GM10847 (cell line): ENCODE measurements around the gene AK9.

Experiments
- POLR2A ChIP-seq: IDR thresholded peaks from 2 replicates; pipeline ENCODE4 v1.6.1; 2011; ENCODE audit not compliant: insufficient read length; ENCODE audit errors: extremely low read depth

Gene AK9

GRCh38 chr6:109705258-109705657, 14.3 kb upstream of the AK9 start:
- no peak for TF ChIP-seq POLR2A

DNA sequence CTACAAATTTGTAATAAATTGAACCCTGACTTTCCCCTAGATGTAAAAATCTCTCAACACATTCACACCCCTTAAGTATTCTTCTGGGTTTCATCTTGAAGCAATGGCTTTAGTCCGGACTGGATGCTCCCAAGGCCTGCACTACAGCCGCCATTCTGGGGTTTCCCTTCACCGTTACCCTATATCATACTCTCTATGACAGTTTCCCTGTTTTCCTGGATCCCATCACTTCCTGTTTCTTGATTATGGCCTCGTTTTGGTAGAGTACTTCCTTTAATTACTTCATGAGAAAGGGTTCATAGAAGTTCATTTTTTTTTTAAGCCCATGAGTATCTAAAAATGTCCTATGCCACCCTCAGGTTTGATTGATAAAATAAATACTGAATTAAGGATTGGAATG, 11.8 kb upstream of the AK9 start:
- TF ChIP-seq POLR2A, result no peak

DNA sequence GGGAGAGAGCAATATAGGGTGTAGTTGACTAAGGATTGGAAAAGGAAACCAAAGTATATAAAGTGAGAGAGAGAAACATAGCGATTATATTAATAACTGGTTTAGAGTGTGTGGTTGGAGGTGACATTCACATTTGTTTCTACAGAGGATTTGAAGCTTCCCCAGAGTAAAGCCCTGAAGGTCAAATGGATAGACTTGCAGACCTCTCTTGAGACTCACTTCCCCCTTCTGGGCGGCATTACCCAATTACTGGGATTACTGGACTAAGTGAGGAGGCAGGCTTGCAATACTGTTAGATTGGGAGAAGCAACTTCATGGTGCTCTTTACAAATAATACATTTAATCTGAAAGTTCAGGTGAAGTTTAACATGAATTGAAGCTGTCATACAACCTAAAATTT, 10.8 kb upstream of the AK9 start:
- no peak for TF ChIP-seq POLR2A

- no peak for TF ChIP-seq POLR2A
These were observed 10.2 kb upstream of the AK9 start for GRCh38 chr6:109701221-109701620.

- no peak for TF ChIP-seq POLR2A
These were observed 5.4 kb upstream of the AK9 start for GRCh38 chr6:109696355-109696754.

DNA sequence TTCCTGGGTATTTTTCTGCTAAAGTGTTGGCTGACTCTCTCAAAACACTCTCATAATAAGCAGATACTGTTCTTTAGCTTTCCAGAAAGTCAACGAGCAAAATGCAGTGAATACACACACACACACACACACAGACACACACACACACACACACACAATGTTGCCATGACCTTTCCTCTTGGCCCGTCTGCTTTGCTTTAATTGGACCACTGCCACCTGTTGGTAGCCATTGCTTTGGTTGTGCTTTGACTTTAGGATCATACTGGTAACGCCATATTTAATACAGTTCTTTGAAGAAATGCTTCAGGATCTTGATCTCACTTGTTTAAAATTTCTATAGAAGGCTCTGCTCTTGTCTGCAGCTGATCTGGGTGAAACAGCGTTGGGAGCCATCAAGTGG, 4.5 kb upstream of the AK9 start:
- no peak for TF ChIP-seq POLR2A

DNA sequence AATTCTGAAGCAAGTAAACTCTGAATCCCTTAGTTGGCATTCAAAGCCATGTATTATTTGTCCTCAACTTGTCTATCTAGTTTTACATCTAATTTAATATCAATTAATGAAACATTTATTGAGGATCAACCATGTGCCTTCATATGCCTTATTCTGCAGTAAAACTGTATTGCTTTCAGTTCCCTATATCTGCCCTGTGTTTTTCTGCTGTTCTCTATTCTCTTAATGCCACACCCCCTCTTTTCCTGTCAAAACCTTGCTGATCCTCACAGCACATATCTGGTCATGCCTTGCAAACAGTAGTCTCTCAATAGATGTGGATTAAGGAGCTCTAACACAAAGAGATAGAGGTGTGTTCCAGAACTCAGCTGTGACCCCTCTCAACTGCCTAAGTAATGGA, 2.1 kb upstream of the AK9 start:
- no peak for TF ChIP-seq POLR2A

GRCh38 chr6:109690373-109690736, 647 bp downstream of the AK9 start:
- TF ChIP-seq POLR2A, result no peak

DNA sequence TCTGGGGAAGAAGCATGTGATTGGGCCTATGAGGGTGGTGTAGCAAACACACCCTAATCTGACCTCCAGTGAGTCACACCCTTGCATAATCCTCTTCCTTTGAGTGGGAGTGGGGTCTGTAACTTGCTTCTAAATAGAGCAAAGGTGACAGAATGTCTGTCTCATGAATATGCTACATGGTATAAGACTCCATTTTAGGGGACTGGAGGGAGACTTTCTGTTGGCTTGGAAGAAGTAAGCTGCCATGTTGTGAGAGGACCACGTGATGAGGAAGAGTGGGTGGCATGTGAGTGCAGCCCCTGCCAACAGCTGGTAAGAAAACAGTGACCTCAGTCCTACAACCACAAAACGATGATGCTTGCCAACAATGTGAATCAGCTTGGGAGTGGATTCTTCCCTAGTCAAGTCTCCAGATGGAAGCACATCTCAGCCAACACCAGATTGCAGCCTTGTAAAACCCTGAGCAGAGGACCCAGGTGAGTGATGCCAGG, 3.7 kb downstream of the AK9 start:
- no peak for TF ChIP-seq POLR2A

DNA sequence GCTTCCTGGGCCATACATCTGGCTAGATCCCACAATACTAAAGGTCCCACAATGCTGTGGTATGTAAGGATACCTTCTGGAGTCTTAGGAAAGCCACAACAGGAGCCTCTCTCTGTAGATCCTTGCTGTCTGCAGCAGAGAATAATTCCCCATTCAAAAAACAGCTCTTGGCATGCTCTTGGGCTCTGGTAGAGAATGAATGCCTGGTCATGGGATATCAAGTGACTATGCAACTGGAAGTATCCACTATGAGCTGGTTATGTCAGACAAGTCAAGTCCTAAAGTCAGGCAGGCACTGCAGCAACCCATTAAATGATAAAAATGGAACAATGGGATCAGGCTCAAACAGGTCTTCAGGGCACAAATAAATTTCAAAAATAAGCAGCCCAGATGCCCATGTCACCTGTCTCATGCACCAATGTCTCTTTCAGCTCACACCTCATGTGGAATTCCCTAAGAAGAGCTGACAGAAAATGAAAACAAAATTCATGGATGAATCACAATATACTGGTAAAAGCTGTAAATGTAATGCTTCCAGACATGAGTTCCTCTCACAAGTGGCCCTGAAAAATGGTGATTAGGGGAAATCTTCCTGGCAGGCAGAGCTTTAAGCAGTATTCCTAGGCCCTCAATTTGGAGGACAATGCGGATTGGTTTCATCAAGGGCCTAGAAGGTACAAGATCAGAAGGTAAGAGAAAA, 4.3 kb downstream of the AK9 start:
- TF ChIP-seq POLR2A, result no peak

GRCh38 chr6:109678240-109678639, 12.8 kb downstream of the AK9 start:
- TF ChIP-seq POLR2A, result no peak

GRCh38 chr6:109676724-109677123, 14.3 kb downstream of the AK9 start:
- no peak for TF ChIP-seq POLR2A

GRCh38 chr6:109672839-109673238, 18.2 kb downstream of the AK9 start:
- no peak for TF ChIP-seq POLR2A

DNA sequence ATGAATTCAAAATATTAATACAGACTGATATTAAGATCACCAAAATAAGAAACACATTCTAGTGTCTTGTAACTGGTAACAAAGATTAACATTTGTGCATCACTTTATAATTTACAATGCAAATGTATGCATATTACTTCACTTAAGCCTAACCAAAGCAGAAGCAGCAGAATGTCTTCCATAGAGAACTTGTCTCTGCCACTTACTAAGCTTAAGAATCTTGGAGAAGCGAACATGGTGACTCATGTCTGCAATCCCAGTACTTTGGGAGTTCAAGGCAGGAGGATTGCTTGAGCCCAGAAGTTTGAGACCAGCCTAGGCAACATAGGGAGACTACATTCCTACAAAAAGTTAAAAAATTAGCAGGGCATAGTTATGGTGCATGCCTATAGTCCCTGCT, 18.8 kb downstream of the AK9 start:
- no peak for TF ChIP-seq POLR2A

DNA sequence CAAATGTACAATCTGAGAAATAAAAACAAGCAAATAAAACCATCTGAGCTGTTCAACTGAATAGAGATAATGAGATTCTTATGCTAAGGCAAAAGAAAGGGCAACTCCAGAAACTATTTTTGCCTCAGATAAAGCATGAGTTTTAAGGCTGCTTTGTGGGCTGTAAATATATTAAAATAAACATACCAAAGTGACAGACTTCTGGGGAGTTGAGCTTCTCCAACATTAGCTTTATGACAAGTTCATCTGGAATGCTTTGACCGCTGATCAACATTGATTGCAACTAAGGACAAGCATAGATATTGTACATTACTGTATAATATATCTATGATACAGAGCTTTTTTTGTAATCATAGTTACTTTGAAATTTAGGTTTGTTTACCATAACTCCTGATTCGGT, 19.3 kb downstream of the AK9 start:
- no peak for TF ChIP-seq POLR2A

- no peak for TF ChIP-seq POLR2A
These were observed 21.2 kb downstream of the AK9 start for GRCh38 chr6:109669811-109670210.

DNA sequence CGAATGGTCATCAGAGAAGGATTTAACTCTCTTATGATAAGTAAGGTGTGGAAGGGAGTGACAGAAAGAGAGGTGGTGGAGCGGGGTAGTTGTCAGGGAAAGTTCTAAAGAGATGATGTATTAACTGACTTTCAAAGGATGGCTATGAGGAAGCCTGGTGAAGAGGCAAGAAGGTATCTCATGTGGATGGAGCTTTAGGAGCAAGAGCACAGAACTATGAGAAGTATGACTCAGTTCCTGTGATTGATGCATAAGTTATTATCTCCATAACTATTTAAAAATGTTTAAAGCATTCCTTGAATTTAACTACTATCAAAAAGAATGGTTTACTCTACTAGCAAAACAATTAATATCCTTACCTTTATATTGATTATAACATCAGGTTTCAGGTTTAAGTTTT, 28.8 kb downstream of the AK9 start:
- TF ChIP-seq POLR2A, result no peak
